B cell (primary cell): Measurements from ENCODE around the gene MAST2. TPM values are rescaled to one million over a fixed set of nuclear protein-coding genes. Genes with fewer than 3 reads are reported as not detected.
A peak's percentile ranks its signal among the peaks of the same experiment; 100 is the strongest.

Experiments used
- ATAC-seq: fragments of 200-7000 bp; cut with Tn5 transposase; one replicate; pipeline ENCODE4 v1.10.0; 2021; ENCODE audit warnings: low read depth, mild to moderate bottlenecking, moderate number of reproducible peaks, moderate library complexity
- CTCF ChIA-PET: fragments of 350-600 bp; sonication (Branson Sonifier 250); formaldehyde crosslinking; loops from one replicate; lab custom pipeline; 2021; ENCODE audit warnings: antibody characterized with exemption, inconsistent platforms; lab: Charles Lee
- POLR2A ChIA-PET: fragments of 350-600 bp; sonication (Branson Sonifier 250); formaldehyde crosslinking; loops from one replicate; lab custom pipeline; 2021; ENCODE audit warnings: antibody characterized with exemption; lab: Charles Lee
- DNase-seq: peaks from one replicate; pipeline ENCODE4 v3.0.0; 2013
- H2AFZ ChIP-seq: 2 replicates; pipeline ENCODE4 v1.6.1; 2012; ENCODE audit warnings: mild to moderate bottlenecking, low read depth, low read length; ENCODE audit not compliant: insufficient read depth, poor library complexity, severe bottlenecking
- H3K27ac ChIP-seq, 2 donors: 1 replicate in 1 of 2; 2 replicates in 1 of 2; pipeline ENCODE4 v1.5.1; 2012 to 2013; ENCODE audit warnings: low read length in 2 of 2, mild to moderate bottlenecking in 2 of 2, moderate library complexity in 1 of 2
- H3K27me3 ChIP-seq, 4 experiments: fragments of 200-600 bp in 1 of 4; sonication (generic) in 1 of 4; replicated peaks in 1 of 4; 1 replicate in 2 of 4; 2 replicates in 2 of 4; pipeline versions ENCODE4 v1.6.1 to v1.7.0; 2013 to 2016; ENCODE audit warnings: low read length in 3 of 4, mild to moderate bottlenecking in 2 of 4, mixed read lengths in 1 of 4, moderate library complexity in 1 of 4; ENCODE audit not compliant: insufficient read depth in 4 of 4, control insufficient read depth in 3 of 4; ENCODE audit errors: control extremely low read depth in 1 of 4
- H3K36me3 ChIP-seq, 2 experiments: replicated peaks in 1 of 2; 1 replicate in 1 of 2; 2 replicates in 1 of 2; pipeline versions ENCODE4 v1.6.1 to v1.7.1; 2013; ENCODE audit warnings: low read length in 1 of 2; ENCODE audit not compliant: insufficient read depth in 2 of 2, control insufficient read depth in 1 of 2; ENCODE audit errors: control extremely low read depth in 1 of 2, extremely low read depth in 1 of 2
- H3K4me1 ChIP-seq, 2 donors: fragments of 200-600 bp in 1 of 2; sonication (generic) in 1 of 2; 1 replicate in 1 of 2; 2 replicates in 1 of 2; pipeline versions ENCODE4 v1.5.1 to v1.6.1; 2013 to 2017; ENCODE audit warnings: low read length in 2 of 2; ENCODE audit not compliant: control insufficient read depth in 2 of 2, insufficient read depth in 2 of 2
- H3K4me2 ChIP-seq: replicated peaks from 2 replicates; pipeline ENCODE3; 2012; ENCODE audit warnings: mild to moderate bottlenecking, low read depth, low read length; ENCODE audit not compliant: poor library complexity, severe bottlenecking
- H3K4me3 ChIP-seq, 5 experiments: fragments of 200-600 bp in 1 of 5; sonication (generic) in 1 of 5; 1 replicate in 3 of 5; 2 replicates in 2 of 5; pipeline versions ENCODE4 v1.5.1 to v1.7.0; 2011 to 2016; ENCODE audit warnings: low read length in 4 of 5, mild to moderate bottlenecking in 4 of 5, low read depth in 2 of 5, control low read depth in 1 of 5, moderate library complexity in 1 of 5; ENCODE audit not compliant: insufficient read depth in 1 of 5; ENCODE audit errors: control extremely low read depth in 1 of 5, extremely low read depth in 1 of 5
- H3K79me2 ChIP-seq: fragments of 200-600 bp; sonication (generic); one replicate; pipeline ENCODE4 v1.6.0; 2016; ENCODE audit warnings: low read length; ENCODE audit not compliant: control insufficient read depth, insufficient read depth
- H3K9ac ChIP-seq: fragments of 200-600 bp; sonication (generic); 2 replicates; pipeline ENCODE4 v1.6.1; 2017; ENCODE audit warnings: mild to moderate bottlenecking, low read length, moderate library complexity
- H3K9me3 ChIP-seq, 3 donors: one replicate each; pipeline versions ENCODE4 v1.6.1 to v1.7.1; 2013; ENCODE audit warnings: low read length in 2 of 3; ENCODE audit not compliant: control insufficient read depth in 2 of 3, insufficient read depth in 1 of 3; ENCODE audit errors: control extremely low read depth in 1 of 3
- H4K20me1 ChIP-seq: 2 replicates; pipeline ENCODE4 v1.6.0; 2012; ENCODE audit warnings: mild to moderate bottlenecking, low read length; ENCODE audit not compliant: insufficient read depth, control insufficient read depth, poor library complexity, severe bottlenecking
- H3K27ac Mint-ChIP-seq: one replicate; pipeline ENCODE4 v1.8.0; 2021; ENCODE audit warnings: mixed read lengths
- H3K27me3 Mint-ChIP-seq: one replicate; pipeline ENCODE4 v1.8.0; 2021; ENCODE audit warnings: mixed read lengths
- H3K4me1 Mint-ChIP-seq: one replicate; pipeline ENCODE4 v1.8.0; 2021; ENCODE audit warnings: mixed read lengths
- H3K4me3 Mint-ChIP-seq: one replicate; pipeline ENCODE4 v1.8.0; 2021; ENCODE audit warnings: mixed read lengths
- H3K9me3 Mint-ChIP-seq: one replicate; pipeline ENCODE4 v1.8.0; 2022; ENCODE audit warnings: mixed read lengths; ENCODE audit not compliant: insufficient read depth
- CTCF ChIP-seq: fragments of 200-600 bp; IDR thresholded peaks from one replicate; pipeline ENCODE4 v1.8.0; 2022; ENCODE audit warnings: antibody characterized with exemption, mild to moderate bottlenecking
- EZH2 ChIP-seq: IDR thresholded peaks from 2 replicates; pipeline ENCODE4 v1.6.1; 2012; ENCODE audit warnings: borderline replicate concordance, low read depth, mild to moderate bottlenecking, moderate library complexity, low read length; ENCODE audit not compliant: insufficient read depth, poor library complexity, severe bottlenecking
- whole genome bisulfite sequencing: methylation state at CpG from one replicate; pipeline ENCODE4 v1.1.5; 2013; ENCODE audit warnings: missing lambda C conversion rate; ENCODE audit not compliant: insufficient coverage; 5-methylcytosine and 5-hydroxymethylcytosine counted together
- intact Hi-C: fragments of 100-400 bp; cut with micrococcal nuclease; formaldehyde crosslinking; loops from one replicate; pipeline ENCODE4 v1.10.0; 2022
- polyA plus RNA-seq: library from polyadenylated mRNA; depleted of rRNA; stranded (reverse); fragments of >200 nt; gene quantifications from 2 replicates; pipeline ENCODE4 v1.2.3, GENCODE V29; 2012
- total RNA-seq, 2 donors: library from RNA; stranded (reverse); fragments of 120-200 nt in 1 of 2; gene quantifications; 1 replicate in 1 of 2; 2 replicates in 1 of 2; pipeline versions ENCODE4 v1.2.3 to v1.2.4, GENCODE V29; 2013 to 2022

MAST2 gene
- total and polyA plus RNA-seq, 2 donors (not counting 1 experiment from before 2014, with no cell fraction given), result 12.5 to 23.3 TPM

GRCh38 chr1:46061146-46061545 is 257.7 kb downstream of the MAST2 start:
- intact Hi-C loops, result no loop called here
- no peak overlapping the region for H3K27ac Mint-ChIP-seq
- no peak for ATAC-seq
- H3K9me3 Mint-ChIP-seq, result no peaks in the 10 kb centered on the region
- WGBS, result 67% methylated on average over 3 of the region's 3 CpGs
- Histone ChIP-seq H4K20me1 (no peaks in the 10 kb centered on the region), H3K4me3 (no peak overlapping the region), H3K36me3 (no peaks in the 10 kb centered on the region), H3K79me2 (no peaks in the 10 kb centered on the region), H2AFZ (no peak overlapping the region), H3K27me3 (no peaks in the 10 kb centered on the region), H3K9ac (no peak overlapping the region), H3K4me2 (no peak overlapping the region), H3K27ac (no peak overlapping the region), H3K9me3 (peaks cover 0 to 7% (median 0%) of the 10 kb centered on the region in 3 donors), H3K4me1 (peaks cover 5 to 12% of the 10 kb centered on the region in 2 donors)
- ChIA-PET CTCF (no interaction called here), POLR2A (no interaction called here)
- DNase-seq, result no peak
- H3K4me1 Mint-ChIP-seq, result peaks cover 15% of the 10 kb centered on the region
- TF ChIP-seq CTCF (no peak), EZH2 (no peak)
- no peak overlapping the region for H3K4me3 Mint-ChIP-seq
- H3K27me3 Mint-ChIP-seq, result no peaks in the 10 kb centered on the region

- Histone ChIP-seq H2AFZ (no peak overlapping the region), H3K9ac (no peak overlapping the region), H3K4me1 (peaks cover 5 to 12% of the 10 kb centered on the region in 2 donors), H3K4me3 (no peak overlapping the region), H3K9me3 (peaks cover 0 to 7% (median 0%) of the 10 kb centered on the region in 3 donors), H4K20me1 (no peaks in the 10 kb centered on the region), H3K4me2 (no peak overlapping the region), H3K27ac (no peak overlapping the region), H3K79me2 (no peaks in the 10 kb centered on the region), H3K27me3 (no peaks in the 10 kb centered on the region), H3K36me3 (no peaks in the 10 kb centered on the region)
- Mint-ChIP-seq H3K4me3 (no peak overlapping the region), H3K27ac (no peak overlapping the region), H3K27me3 (no peaks in the 10 kb centered on the region), H3K9me3 (no peaks in the 10 kb centered on the region), H3K4me1 (peaks cover 17% of the 10 kb centered on the region)
- no CpG with 5 or more reads among the region's 4 CpGs for WGBS
- ChIA-PET CTCF (no interaction called here), POLR2A (no interaction called here)
- DNase-seq, result peak; percentile 33
- no peak for TF ChIP-seq EZH2
- TF ChIP-seq CTCF, result no peak
- intact Hi-C loops, result no loop called here
- ATAC-seq, result no peak
These were observed 259.4 kb downstream of the MAST2 start for GRCh38 chr1:46062651-46063319.
